ENCODE measurements around the gene MRPL46. TPM values are rescaled to one million over a fixed set of nuclear protein-coding genes. Genes with fewer than 3 reads are reported as not detected.
"Not testable (repeated sequence)": the region's sequence is repeated elsewhere in the genome, so short reads cannot be mapped to it uniquely, and the experiment has no call there.

MRPL46 gene
- total RNA-seq, 1 experiment from 2014 or later: 29.7 TPM

- Histone ChIP-seq H3K36me3 (replicated peaks; ENCODE audit: control insufficient read depth, insufficient read depth, low read length) (no peaks in the 10 kb centered on the region), H3K4me3 (ENCODE audit: insufficient read depth, low read depth, low read length) (no peak overlapping the region), H3K27me3 (ENCODE audit: control insufficient read depth, insufficient read depth, low read length) (no peaks in the 10 kb centered on the region)
- DNase-seq: peak; percentile 72
These were observed 22.1 kb upstream of the MRPL46 start for GRCh38 chr15:88489321-88489720.

DNA sequence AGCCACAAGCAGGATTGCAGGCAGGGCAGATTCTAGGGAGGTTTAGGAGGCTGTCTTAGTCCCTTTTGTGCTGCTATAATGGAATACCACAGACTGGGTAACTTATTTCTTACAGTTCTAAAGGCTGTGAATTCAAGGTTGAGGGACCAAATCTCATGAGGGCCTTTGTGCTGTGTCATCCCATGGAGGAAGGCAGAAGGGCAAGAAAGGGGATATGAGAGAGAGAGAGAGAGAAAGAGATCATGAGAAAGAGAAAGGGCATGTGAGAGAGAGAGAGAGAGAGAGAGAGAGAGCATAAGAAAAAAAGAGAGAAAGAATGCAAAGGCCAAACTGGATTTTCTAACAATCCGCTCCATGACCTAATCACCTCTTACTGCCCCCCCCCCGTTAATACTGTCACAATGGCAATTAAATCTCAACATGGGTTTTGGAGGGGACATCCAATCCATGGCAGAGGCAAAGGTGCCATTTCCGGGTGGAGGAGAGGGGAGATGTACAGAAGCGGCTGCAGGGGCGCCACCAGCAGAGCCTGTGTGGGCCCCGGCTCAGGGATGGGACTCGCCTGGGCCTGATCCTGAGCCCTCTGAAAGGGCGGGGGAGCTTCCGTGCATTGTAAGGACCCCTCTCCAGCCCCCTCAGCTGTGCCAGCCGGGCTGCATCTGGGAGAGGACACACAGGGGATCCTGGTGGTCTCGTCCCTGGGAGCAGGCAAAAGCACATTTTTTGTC, 20.8 kb upstream of the MRPL46 start:
- peak; percentile 57 for DNase-seq
- Histone ChIP-seq H3K27me3 (ENCODE audit: control insufficient read depth, insufficient read depth, low read length) (no peaks in the 10 kb centered on the region), H3K36me3 (replicated peaks; ENCODE audit: control insufficient read depth, insufficient read depth, low read length) (no peaks in the 10 kb centered on the region), H3K4me3 (ENCODE audit: insufficient read depth, low read depth, low read length) (no peak overlapping the region)

GRCh38 chr15:88487178-88487795, 20.1 kb upstream of the MRPL46 start:
- Histone ChIP-seq H3K27me3 (ENCODE audit: control insufficient read depth, insufficient read depth, low read length) (no peaks in the 10 kb centered on the region), H3K4me3 (ENCODE audit: insufficient read depth, low read depth, low read length) (no peak overlapping the region), H3K36me3 (replicated peaks; ENCODE audit: control insufficient read depth, insufficient read depth, low read length) (no peaks in the 10 kb centered on the region)
- peak; percentile 63 for DNase-seq

- peak; percentile 72 for DNase-seq
- Histone ChIP-seq H3K4me3 (ENCODE audit: insufficient read depth, low read depth, low read length) (no peak overlapping the region), H3K27me3 (ENCODE audit: control insufficient read depth, insufficient read depth, low read length) (no peaks in the 10 kb centered on the region), H3K36me3 (replicated peaks; ENCODE audit: control insufficient read depth, insufficient read depth, low read length) (no peaks in the 10 kb centered on the region)
These were observed 17.6 kb upstream of the MRPL46 start for GRCh38 chr15:88484682-88485331.

DNA sequence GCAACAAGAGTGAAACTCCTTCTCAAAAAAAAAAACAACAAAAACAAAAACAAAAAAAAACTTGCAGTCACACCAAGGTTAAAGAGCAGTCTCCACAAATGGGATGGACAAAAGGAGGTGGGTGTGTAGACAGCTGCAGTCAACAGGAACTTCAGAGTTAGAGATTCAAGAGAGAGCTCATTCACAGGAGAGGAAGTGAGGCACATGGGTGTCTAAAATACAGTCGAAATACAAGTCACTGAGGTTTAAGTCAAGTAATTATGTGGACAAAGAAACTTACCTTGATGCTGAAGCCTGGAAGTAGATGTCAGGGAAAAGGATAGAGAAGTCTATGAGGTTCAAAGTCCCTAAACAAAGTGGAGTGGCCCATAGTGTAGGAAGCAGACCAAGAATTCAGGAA, 15.1 kb upstream of the MRPL46 start:
- H3K36me3 ChIP-seq (replicated peaks; ENCODE audit: control insufficient read depth, insufficient read depth, low read length): peaks cover 4% of the 10 kb centered on the region
- H3K4me3 ChIP-seq (ENCODE audit: insufficient read depth, low read depth, low read length): no peak overlapping the region
- no peaks in the 10 kb centered on the region for H3K27me3 ChIP-seq (ENCODE audit: control insufficient read depth, insufficient read depth, low read length)
- DNase-seq: no peak

- Histone ChIP-seq H3K27me3 (ENCODE audit: control insufficient read depth, insufficient read depth, low read length) (no peaks in the 10 kb centered on the region), H3K36me3 (replicated peaks; ENCODE audit: control insufficient read depth, insufficient read depth, low read length) (peaks cover 4% of the 10 kb centered on the region), H3K4me3 (ENCODE audit: insufficient read depth, low read depth, low read length) (no peak overlapping the region)
- DNase-seq: no peak
These were observed 13.8 kb upstream of the MRPL46 start for GRCh38 chr15:88480981-88481380.

- Histone ChIP-seq H3K4me3 (ENCODE audit: insufficient read depth, low read depth, low read length) (no peak overlapping the region), H3K36me3 (replicated peaks; ENCODE audit: control insufficient read depth, insufficient read depth, low read length) (peaks cover 6% of the 10 kb centered on the region), H3K27me3 (ENCODE audit: control insufficient read depth, insufficient read depth, low read length) (no peaks in the 10 kb centered on the region)
- DNase-seq: no peak
These were observed 12.0 kb upstream of the MRPL46 start for GRCh38 chr15:88479169-88479568.

DNA sequence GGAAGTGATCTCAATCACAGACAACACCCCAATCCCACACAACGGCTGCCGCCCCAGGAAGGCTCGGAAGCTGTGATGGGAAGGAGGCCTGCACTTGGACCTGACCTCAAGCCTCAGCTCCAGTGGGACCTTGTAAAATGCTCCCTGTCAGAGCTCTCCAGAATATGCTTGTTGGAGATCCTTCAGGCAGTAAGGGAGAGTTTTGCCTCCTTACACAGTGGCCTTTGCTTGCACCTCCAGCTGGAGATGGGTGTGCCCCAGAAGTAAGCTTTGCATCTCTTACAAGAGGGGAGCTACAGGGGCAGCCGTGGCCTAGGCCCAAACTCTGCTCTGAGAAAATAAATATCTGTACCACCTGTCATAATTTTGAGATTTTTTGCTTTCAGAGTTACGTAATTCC, 10.7 kb upstream of the MRPL46 start:
- Histone ChIP-seq H3K4me3 (ENCODE audit: insufficient read depth, low read depth, low read length) (no peak overlapping the region), H3K36me3 (replicated peaks; ENCODE audit: control insufficient read depth, insufficient read depth, low read length) (peaks cover 6% of the 10 kb centered on the region), H3K27me3 (ENCODE audit: control insufficient read depth, insufficient read depth, low read length) (no peaks in the 10 kb centered on the region)
- DNase-seq: no peak

- no peak overlapping the region for H3K4me3 ChIP-seq (ENCODE audit: insufficient read depth, low read depth, low read length)
These were observed 9.9 kb upstream of the MRPL46 start for GRCh38 chr15:88477126-88477525.

DNA sequence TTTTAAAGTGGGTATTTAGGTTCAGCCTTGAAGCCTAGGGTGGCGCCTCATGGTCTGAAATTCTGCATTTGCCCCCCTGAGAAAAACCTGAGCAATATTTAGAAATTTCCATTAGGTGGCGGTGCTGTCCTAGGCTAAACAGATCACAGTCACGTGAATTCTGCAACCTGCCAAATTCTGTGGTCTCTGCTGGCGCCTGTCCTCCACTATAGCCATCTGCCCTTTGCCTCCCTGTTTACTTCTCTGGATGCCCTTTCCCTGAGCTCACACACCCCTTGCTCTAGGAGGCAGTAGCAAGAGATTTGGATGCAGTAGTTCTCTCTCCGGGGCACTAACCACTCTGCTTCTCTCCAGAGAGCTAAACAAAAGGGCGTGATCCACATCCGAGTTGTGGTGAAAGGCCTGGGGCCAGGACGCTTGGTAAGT, 9.5 kb upstream of the MRPL46 start:
- peak; percentile 71 for DNase-seq
- Histone ChIP-seq H3K4me3 (ENCODE audit: insufficient read depth, low read depth, low read length) (no peak overlapping the region), H3K27me3 (ENCODE audit: control insufficient read depth, insufficient read depth, low read length) (no peaks in the 10 kb centered on the region), H3K36me3 (replicated peaks; ENCODE audit: control insufficient read depth, insufficient read depth, low read length) (peaks cover 6% of the 10 kb centered on the region)

More at GRCh38 chr15:88477126-88477525, 9.9 kb upstream of the MRPL46 start:
- no peaks in the 10 kb centered on the region for H3K27me3 ChIP-seq (ENCODE audit: control insufficient read depth, insufficient read depth, low read length)
- no peak for DNase-seq
- peaks cover 6% of the 10 kb centered on the region for H3K36me3 ChIP-seq (replicated peaks; ENCODE audit: control insufficient read depth, insufficient read depth, low read length)

- not testable (repeated sequence) for H3K36me3 ChIP-seq (replicated peaks; ENCODE audit: control insufficient read depth, insufficient read depth, low read length); H3K27me3 ChIP-seq (ENCODE audit: control insufficient read depth, insufficient read depth, low read length); DNase-seq; H3K4me3 ChIP-seq (ENCODE audit: insufficient read depth, low read depth, low read length)
These were observed 6.6 kb upstream of the MRPL46 start for GRCh38 chr15:88473661-88474293.

- H3K4me3 ChIP-seq (ENCODE audit: insufficient read depth, low read depth, low read length): no peak overlapping the region
These were observed 5.0 kb upstream of the MRPL46 start for GRCh38 chr15:88472225-88472624.

GRCh38 chr15:88470625-88471372, 3.6 kb upstream of the MRPL46 start:
- Histone ChIP-seq H3K36me3 (replicated peaks; ENCODE audit: control insufficient read depth, insufficient read depth, low read length) (peaks cover 5% of the 10 kb centered on the region), H3K27me3 (ENCODE audit: control insufficient read depth, insufficient read depth, low read length) (no peaks in the 10 kb centered on the region), H3K4me3 (ENCODE audit: insufficient read depth, low read depth, low read length) (no peak overlapping the region)
- no peak for DNase-seq

More at GRCh38 chr15:88472225-88472624, 5.0 kb upstream of the MRPL46 start:
- H3K36me3 ChIP-seq (replicated peaks; ENCODE audit: control insufficient read depth, insufficient read depth, low read length): peaks cover 5% of the 10 kb centered on the region
- DNase-seq: no peak
- no peaks in the 10 kb centered on the region for H3K27me3 ChIP-seq (ENCODE audit: control insufficient read depth, insufficient read depth, low read length)

GRCh38 chr15:88469321-88469720, 2.1 kb upstream of the MRPL46 start:
- no peak for DNase-seq
- H3K4me3 ChIP-seq (ENCODE audit: insufficient read depth, low read depth, low read length): no peak overlapping the region
- no peaks in the 10 kb centered on the region for H3K27me3 ChIP-seq (ENCODE audit: control insufficient read depth, insufficient read depth, low read length)
- H3K36me3 ChIP-seq (replicated peaks; ENCODE audit: control insufficient read depth, insufficient read depth, low read length): peaks cover 3% of the 10 kb centered on the region; the same call in 1 of the 2 replicates

All from H7 (cell line).